Keratinocyte (primary cell): ENCODE data around the gene WFDC1.
A peak's percentile ranks its signal among the peaks of the same experiment; 100 is the strongest.

ENCODE experiments used
- CTCF ChIP-seq, 3 experiments: IDR thresholded peaks in 1 of 3; conservative IDR thresholded peaks in 1 of 3; optimal IDR thresholded peaks in 1 of 3; 2 replicates in 2 of 3; 3 replicates in 1 of 3; pipeline versions ENCODE3 to v1.5.1; 2011; ENCODE audit warnings: low read length in 3 of 3, mild to moderate bottlenecking in 3 of 3, moderate library complexity in 2 of 3, control low read depth in 1 of 3, inconsistent platforms in 1 of 3; ENCODE audit not compliant: insufficient read depth in 2 of 3; ENCODE audit errors: extremely low read depth in 1 of 3
- EZH2 ChIP-seq: IDR thresholded peaks from one replicate; pipeline ENCODE4 v1.6.1; 2012; ENCODE audit warnings: inconsistent platforms, mild to moderate bottlenecking, low read length, moderate library complexity

GRCh38 chr16:84312783-84313382 lies 18.2 kb downstream of the WFDC1 start:
- TF ChIP-seq CTCF (optimal IDR thresholded peaks at IDR 0.05 in 1 of 3, IDR thresholded peaks at IDR 0.05 in 1 of 3, conservative IDR thresholded peaks at IDR 0.05 in 1 of 3; ENCODE audit: extremely low read depth in 1 of 3, insufficient read depth in 2 of 3, low read length in 3 of 3) (peak in 1 of 3 experiments; percentile 40), EZH2 (no peak)
